22Rv1 (cell line): ENCODE measurements around the gene DNAH8.

Experiments
- ZFX ChIP-seq: fragments of 450-650 bp; IDR thresholded peaks from 2 replicates; pipeline ENCODE4 v1.6.1; 2017; ENCODE audit warnings: antibody characterized with exemption, borderline replicate concordance
- TF ChIP-seq, protein P1 (sequence below): fragments of 450-650 bp; IDR thresholded peaks from 2 replicates; pipeline ENCODE4 v1.5.1; 2017; ENCODE audit warnings: mild to moderate bottlenecking

- TF ChIP-seq, protein P1, sequence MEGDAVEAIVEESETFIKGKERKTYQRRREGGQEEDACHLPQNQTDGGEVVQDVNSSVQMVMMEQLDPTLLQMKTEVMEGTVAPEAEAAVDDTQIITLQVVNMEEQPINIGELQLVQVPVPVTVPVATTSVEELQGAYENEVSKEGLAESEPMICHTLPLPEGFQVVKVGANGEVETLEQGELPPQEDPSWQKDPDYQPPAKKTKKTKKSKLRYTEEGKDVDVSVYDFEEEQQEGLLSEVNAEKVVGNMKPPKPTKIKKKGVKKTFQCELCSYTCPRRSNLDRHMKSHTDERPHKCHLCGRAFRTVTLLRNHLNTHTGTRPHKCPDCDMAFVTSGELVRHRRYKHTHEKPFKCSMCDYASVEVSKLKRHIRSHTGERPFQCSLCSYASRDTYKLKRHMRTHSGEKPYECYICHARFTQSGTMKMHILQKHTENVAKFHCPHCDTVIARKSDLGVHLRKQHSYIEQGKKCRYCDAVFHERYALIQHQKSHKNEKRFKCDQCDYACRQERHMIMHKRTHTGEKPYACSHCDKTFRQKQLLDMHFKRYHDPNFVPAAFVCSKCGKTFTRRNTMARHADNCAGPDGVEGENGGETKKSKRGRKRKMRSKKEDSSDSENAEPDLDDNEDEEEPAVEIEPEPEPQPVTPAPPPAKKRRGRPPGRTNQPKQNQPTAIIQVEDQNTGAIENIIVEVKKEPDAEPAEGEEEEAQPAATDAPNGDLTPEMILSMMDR, result no peak
- TF ChIP-seq ZFX, result no peak
These were observed 191.5 kb downstream of the DNAH8 start for GRCh38 chr6:38906582-38906981.
